ENCODE measurements around the gene SLX9. TPM values are rescaled to one million over a fixed set of nuclear protein-coding genes. Genes with fewer than 3 reads are reported as not detected.
A peak's percentile ranks its signal among the peaks of the same experiment; 100 is the strongest.

Gene SLX9
- total RNA-seq (10 to 100 TPM; 68.1 to 71.1 TPM), polyA plus RNA-seq (14.3 TPM)

DNA sequence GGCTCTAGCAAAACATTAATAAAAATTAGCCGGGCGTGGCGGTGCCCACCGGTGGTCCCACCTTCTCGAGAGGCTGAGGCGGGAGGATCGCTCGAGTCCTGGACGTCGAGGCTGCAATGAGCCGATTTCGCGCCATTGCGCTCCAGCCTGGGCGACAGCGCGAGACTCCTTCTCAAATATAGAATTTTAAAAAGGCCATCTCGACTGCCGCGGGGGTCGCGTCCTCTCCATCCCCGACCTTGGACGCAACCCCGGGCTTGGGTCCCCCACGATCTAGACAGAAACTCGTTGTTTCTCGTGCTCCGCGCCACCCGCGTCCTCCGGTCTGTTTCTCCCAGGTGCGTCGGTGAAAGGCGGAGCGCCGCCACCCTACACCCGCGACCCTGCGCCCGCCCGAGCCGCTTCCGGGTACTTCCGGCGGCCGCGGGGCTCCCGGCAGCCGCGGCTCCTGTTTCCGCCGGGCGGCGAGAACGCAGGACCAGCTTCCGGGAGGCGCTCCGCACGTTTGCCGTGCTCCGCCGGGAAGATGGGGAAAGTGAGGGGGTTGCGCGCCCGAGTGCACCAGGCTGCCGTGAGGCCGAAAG lies at the start of gene SLX9:
TSS of gene SLX9 (plus strand) at position 498 of the 584 bp plus-strand sequence. CDS start at position 527, 29 bp downstream.
- ChIA-PET CTCF (interaction anchor here (1.1 to 14.1 kb wide), 7 partner anchors 9 to 198 kb away, joined by 3 to 194 read pairs (median 4); no protein-coding TSS in a partner anchor), POLR2A (interaction anchor here (1.2 kb wide), 1 partner anchor 66 kb away, joined by 8 read pairs; the partner anchor contains the start of gene PTTG1IP)
- no peaks in the 10 kb centered on the region for H3K9me3 Mint-ChIP-seq
- H3K4me1 ChIP-seq (ENCODE audit: insufficient read depth, low read length): peaks cover 40% of the 10 kb centered on the region
- H3K27ac ChIP-seq (ENCODE audit: low read depth, low read length): peak within 1 kb of the TSS; percentile 70
- peak within 1 kb of the TSS; percentile 86 for H3K4me3 ChIP-seq (ENCODE audit: low read length)
- H3K27ac Mint-ChIP-seq: peak within 1 kb of the TSS; percentile 75 to 92 (median 84)
- H3K27me3 Mint-ChIP-seq: peaks cover 0 to 1% of the 10 kb centered on the region in 2 donors
- no peaks in the 10 kb centered on the region for H3K27me3 ChIP-seq (ENCODE audit: insufficient read depth, low read length, poor library complexity, severe bottlenecking)
- peaks cover 8% of the 10 kb centered on the region for H3K36me3 ChIP-seq (ENCODE audit: insufficient read depth, low read length)
- peak within 1 kb of the TSS; percentile 88 to 99 (median 89) for H3K4me3 Mint-ChIP-seq
- peaks cover 34 to 46% (median 40%) of the 10 kb centered on the region in 3 donors for H3K4me1 Mint-ChIP-seq
- DNase-seq: peak; percentile 63 to 81 (median 71)
- no peaks in the 10 kb centered on the region for H3K9me3 ChIP-seq (ENCODE audit: low read length)
- peaks cover 0 to 32% (median 0%) of the 10 kb centered on the region in 3 donors for H3K36me3 Mint-ChIP-seq

DNA sequence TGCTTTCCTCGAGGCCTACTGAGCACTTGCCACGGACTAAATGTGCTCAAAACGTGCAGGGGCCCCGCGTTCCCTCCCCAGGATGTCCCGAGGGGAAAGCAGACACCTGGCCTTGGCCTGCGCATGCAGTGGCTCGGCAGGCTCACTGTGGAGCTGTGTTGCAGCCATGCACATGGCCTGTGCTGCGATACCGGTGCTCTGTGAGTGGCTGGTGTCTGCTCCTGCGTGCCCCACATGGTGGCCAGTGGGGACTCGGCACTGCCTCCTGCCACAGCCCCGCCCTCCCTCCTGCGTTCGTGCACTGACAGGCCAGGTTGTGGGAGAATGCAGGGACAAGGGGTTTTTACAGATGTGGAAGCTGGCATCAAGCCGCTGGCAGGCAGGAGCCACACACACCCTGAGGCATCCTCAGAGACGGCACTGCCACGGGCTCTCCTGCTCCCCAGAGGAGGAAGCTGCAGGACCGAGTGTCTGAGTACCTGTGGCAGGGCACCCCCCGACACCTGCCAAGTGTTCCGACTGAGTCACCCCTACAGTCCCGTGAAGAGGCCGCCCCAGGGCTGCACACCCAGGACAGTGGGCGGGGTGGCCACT lies 49.4 kb upstream of the SLX9 start:
- POLR2A ChIA-PET: interaction anchor here (1.6 kb wide), 1 partner anchor 37 kb away, joined by 3 read pairs; no protein-coding TSS in a partner anchor
- no peak overlapping the region for H3K4me3 ChIP-seq (ENCODE audit: low read length)
- peaks cover 54% of the 10 kb centered on the region for H3K36me3 ChIP-seq (ENCODE audit: insufficient read depth, low read length)
- H3K27ac Mint-ChIP-seq: no peak overlapping the region
- no peak overlapping the region for H3K4me3 Mint-ChIP-seq
- peaks cover 11% of the 10 kb centered on the region for H3K4me1 ChIP-seq (ENCODE audit: insufficient read depth, low read length)
- CTCF ChIA-PET: interaction anchor here (11.2 kb wide), 1 partner anchor 40 kb away, joined by 184 read pairs; no protein-coding TSS in a partner anchor
- no peaks in the 10 kb centered on the region for H3K27me3 Mint-ChIP-seq
- H3K4me1 Mint-ChIP-seq: peaks cover 12 to 22% (median 19%) of the 10 kb centered on the region in 3 donors
- peaks cover 0 to 75% (median 2%) of the 10 kb centered on the region in 3 donors for H3K36me3 Mint-ChIP-seq
- no peaks in the 10 kb centered on the region for H3K9me3 ChIP-seq (ENCODE audit: low read length)
- H3K27me3 ChIP-seq (ENCODE audit: insufficient read depth, low read length, poor library complexity, severe bottlenecking): no peaks in the 10 kb centered on the region
- peak in 1 of 5 donors; percentile 39 for DNase-seq
- no peaks in the 10 kb centered on the region for H3K9me3 Mint-ChIP-seq
- H3K27ac ChIP-seq (ENCODE audit: low read depth, low read length): no peak overlapping the region

DNA sequence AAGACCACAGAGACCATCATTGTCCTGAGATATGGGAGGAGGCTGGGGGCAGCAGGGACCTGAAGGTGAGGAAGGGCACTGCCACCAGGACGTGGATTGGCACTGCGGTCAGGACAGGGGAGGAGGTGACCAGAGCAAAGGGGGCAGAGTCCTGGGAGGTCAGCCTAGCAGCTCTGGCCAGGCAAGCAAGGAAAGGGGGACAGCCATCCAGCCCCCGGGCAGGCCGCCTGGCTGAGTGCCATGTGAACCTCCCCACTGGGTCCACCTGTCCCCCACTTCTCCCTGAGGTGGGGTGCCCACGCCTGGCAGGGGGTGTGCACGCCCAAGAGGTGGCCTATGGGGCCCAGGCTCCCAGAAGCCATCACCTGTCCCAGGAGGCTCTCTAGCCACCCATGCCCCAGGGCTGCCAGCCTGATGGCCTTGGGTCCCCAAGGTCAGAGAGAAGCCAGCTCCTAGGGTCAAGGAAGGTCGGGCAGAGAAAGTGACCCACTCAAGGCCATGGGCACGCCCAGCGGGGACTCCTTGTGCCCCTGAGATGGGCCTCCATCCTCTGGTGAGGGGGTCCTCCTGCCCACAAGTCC lies 48.8 kb upstream of the SLX9 start:
- POLR2A ChIA-PET: interaction anchor here (1.6 kb wide), 1 partner anchor 37 kb away, joined by 3 read pairs; no protein-coding TSS in a partner anchor
- Mint-ChIP-seq H3K4me3 (no peak overlapping the region), H3K27me3 (no peaks in the 10 kb centered on the region), H3K4me1 (peaks cover 12 to 22% (median 17%) of the 10 kb centered on the region in 3 donors), H3K9me3 (no peaks in the 10 kb centered on the region), H3K36me3 (peaks cover 0 to 72% (median 2%) of the 10 kb centered on the region in 3 donors), H3K27ac (peak overlapping the region in 1 of 8 donors; percentile 47)
- no peak overlapping the region for H3K27ac ChIP-seq (ENCODE audit: low read depth, low read length)
- DNase-seq: peak in 1 of 5 donors; percentile 47
- H3K27me3 ChIP-seq (ENCODE audit: insufficient read depth, low read length, poor library complexity, severe bottlenecking): no peaks in the 10 kb centered on the region
- CTCF ChIA-PET: interaction anchor here (11.2 kb wide), 1 partner anchor 40 kb away, joined by 184 read pairs; no protein-coding TSS in a partner anchor
- H3K4me3 ChIP-seq (ENCODE audit: low read length): no peak overlapping the region
- no peaks in the 10 kb centered on the region for H3K9me3 ChIP-seq (ENCODE audit: low read length)
- peaks cover 48% of the 10 kb centered on the region for H3K36me3 ChIP-seq (ENCODE audit: insufficient read depth, low read length)
- H3K4me1 ChIP-seq (ENCODE audit: insufficient read depth, low read length): peaks cover 11% of the 10 kb centered on the region

GRCh38 chr21:44891631-44892031 lies 48.2 kb upstream of the SLX9 start:
- Histone ChIP-seq H3K36me3 (ENCODE audit: insufficient read depth, low read length) (peaks cover 46% of the 10 kb centered on the region), H3K27me3 (ENCODE audit: insufficient read depth, low read length, poor library complexity, severe bottlenecking) (no peaks in the 10 kb centered on the region), H3K4me3 (ENCODE audit: low read length) (no peak overlapping the region), H3K4me1 (ENCODE audit: insufficient read depth, low read length) (peaks cover 11% of the 10 kb centered on the region), H3K9me3 (ENCODE audit: low read length) (no peaks in the 10 kb centered on the region), H3K27ac (ENCODE audit: low read depth, low read length) (no peak overlapping the region)
- Mint-ChIP-seq H3K27me3 (no peaks in the 10 kb centered on the region), H3K36me3 (peaks cover 0 to 72% (median 2%) of the 10 kb centered on the region in 3 donors), H3K4me1 (peaks cover 12 to 19% (median 14%) of the 10 kb centered on the region in 3 donors), H3K9me3 (no peaks in the 10 kb centered on the region), H3K4me3 (no peak overlapping the region), H3K27ac (peak overlapping the region in 1 of 8 donors; percentile 47)
- peak in 1 of 5 donors; percentile 50 for DNase-seq
- POLR2A ChIA-PET: interaction anchor here (1.6 to 3.0 kb wide), 2 partner anchors 36 to 41 kb away, joined by 3 to 9 read pairs; no protein-coding TSS in a partner anchor
- CTCF ChIA-PET: interaction anchor here (0.8 to 11.2 kb wide), 7 partner anchors 9 to 256 kb away, joined by 3 to 184 read pairs (median 6); partner anchors contain the start of gene PTTG1IP

GRCh38 chr21:44892095-44892494 lies 47.7 kb upstream of the SLX9 start:
- ChIA-PET CTCF (interaction anchor here (0.6 to 11.2 kb wide), 14 partner anchors 10 to 1100 kb away, joined by 3 to 184 read pairs (median 5); partner anchors contain the start of genes PTTG1IP and SLX9), POLR2A (interaction anchor here (0.5 to 3.0 kb wide), 4 partner anchors 20 to 380 kb away, joined by 3 to 9 read pairs (median 6); no protein-coding TSS in a partner anchor)
- H3K36me3 ChIP-seq (ENCODE audit: insufficient read depth, low read length): peaks cover 42% of the 10 kb centered on the region
- peak in 1 of 5 donors; percentile 30 for DNase-seq
- peaks cover 0 to 70% (median 2%) of the 10 kb centered on the region in 3 donors for H3K36me3 Mint-ChIP-seq
- H3K4me3 ChIP-seq (ENCODE audit: low read length): no peak overlapping the region
- H3K27ac ChIP-seq (ENCODE audit: low read depth, low read length): no peak overlapping the region
- H3K4me1 ChIP-seq (ENCODE audit: insufficient read depth, low read length): peaks cover 11% of the 10 kb centered on the region
- H3K4me1 Mint-ChIP-seq: peaks cover 12 to 19% (median 13%) of the 10 kb centered on the region in 3 donors
- H3K9me3 ChIP-seq (ENCODE audit: low read length): no peaks in the 10 kb centered on the region
- no peaks in the 10 kb centered on the region for H3K9me3 Mint-ChIP-seq
- no peaks in the 10 kb centered on the region for H3K27me3 ChIP-seq (ENCODE audit: insufficient read depth, low read length, poor library complexity, severe bottlenecking)
- no peaks in the 10 kb centered on the region for H3K27me3 Mint-ChIP-seq
- H3K4me3 Mint-ChIP-seq: no peak overlapping the region
- peak overlapping the region in 2 of 8 donors; percentile 40 to 89 for H3K27ac Mint-ChIP-seq

GRCh38 chr21:44892536-44893277 lies 47.1 kb upstream of the SLX9 start:
- peak overlapping the region; percentile 46 to 93 (median 81) for H3K27ac Mint-ChIP-seq

DNA sequence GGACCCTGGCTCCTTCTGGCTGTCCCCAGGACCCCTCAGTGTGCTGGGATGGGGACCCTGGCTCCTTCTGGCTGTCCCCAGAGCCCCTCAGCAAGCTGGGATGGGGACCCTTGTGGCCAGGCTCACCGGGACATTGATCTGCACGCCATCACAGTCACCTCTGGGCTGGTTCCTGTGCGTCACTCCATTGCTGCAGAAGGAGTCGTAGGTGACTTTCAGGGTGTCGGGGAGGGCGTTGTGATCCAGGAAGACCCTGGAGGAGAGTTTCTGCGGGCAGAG lies 46.6 kb upstream of the SLX9 start:
- Mint-ChIP-seq H3K36me3 (peaks cover 0 to 69% (median 3%) of the 10 kb centered on the region in 3 donors), H3K9me3 (no peaks in the 10 kb centered on the region), H3K4me3 (no peak overlapping the region), H3K27me3 (no peaks in the 10 kb centered on the region), H3K4me1 (peaks cover 12 to 19% (median 13%) of the 10 kb centered on the region in 3 donors), H3K27ac (peak overlapping the region in 4 of 8 donors; percentile 59 to 79 (median 74))
- peaks cover 41% of the 10 kb centered on the region for H3K36me3 ChIP-seq (ENCODE audit: insufficient read depth, low read length)
- peaks cover 11% of the 10 kb centered on the region for H3K4me1 ChIP-seq (ENCODE audit: insufficient read depth, low read length)
- CTCF ChIA-PET: interaction anchor here (1.4 to 11.2 kb wide), 7 partner anchors 11 to 38 kb away, joined by 6 to 184 read pairs (median 10); partner anchors contain the start of gene PTTG1IP
- POLR2A ChIA-PET: interaction anchor here (1.0 to 3.0 kb wide), 2 partner anchors 39 to 41 kb away, joined by 3 to 9 read pairs; no protein-coding TSS in a partner anchor
- peak in 1 of 5 donors; percentile 36 for DNase-seq
- H3K4me3 ChIP-seq (ENCODE audit: low read length): no peak overlapping the region
- H3K27me3 ChIP-seq (ENCODE audit: insufficient read depth, low read length, poor library complexity, severe bottlenecking): no peaks in the 10 kb centered on the region
- H3K9me3 ChIP-seq (ENCODE audit: low read length): no peaks in the 10 kb centered on the region
- H3K27ac ChIP-seq (ENCODE audit: low read depth, low read length): no peak overlapping the region

More at GRCh38 chr21:44892536-44893277, 47.1 kb upstream of the SLX9 start:
- peaks cover 11% of the 10 kb centered on the region for H3K4me1 ChIP-seq (ENCODE audit: insufficient read depth, low read length)
- peaks cover 41% of the 10 kb centered on the region for H3K36me3 ChIP-seq (ENCODE audit: insufficient read depth, low read length)
- POLR2A ChIA-PET: interaction anchor here (0.5 to 3.0 kb wide), 8 partner anchors 19 to 381 kb away, joined by 3 to 9 read pairs (median 4); partner anchors contain the start of gene KRTAP12-3
- Mint-ChIP-seq H3K36me3 (peaks cover 0 to 69% (median 2%) of the 10 kb centered on the region in 3 donors), H3K4me3 (no peak overlapping the region), H3K4me1 (peaks cover 12 to 19% (median 13%) of the 10 kb centered on the region in 3 donors), H3K9me3 (no peaks in the 10 kb centered on the region), H3K27me3 (no peaks in the 10 kb centered on the region)
- no peaks in the 10 kb centered on the region for H3K9me3 ChIP-seq (ENCODE audit: low read length)
- peak; percentile 67 to 79 (median 69) for DNase-seq
- H3K27me3 ChIP-seq (ENCODE audit: insufficient read depth, low read length, poor library complexity, severe bottlenecking): no peaks in the 10 kb centered on the region
- no peak overlapping the region for H3K27ac ChIP-seq (ENCODE audit: low read depth, low read length)
- H3K4me3 ChIP-seq (ENCODE audit: low read length): no peak overlapping the region
- CTCF ChIA-PET: interaction anchor here (0.6 to 11.2 kb wide), 15 partner anchors 10 to 1100 kb away, joined by 3 to 184 read pairs (median 6); partner anchors contain the start of genes PTTG1IP and SLX9

Measured in CD8-positive, alpha-beta memory T cell (primary cell).